NB4 (cell line): ENCODE results near the gene TSC1.

Experiments used
- DNase-seq: peaks from one replicate; pipeline ENCODE4 v3.0.0; 2010; ENCODE audit warnings: low read depth
- H3K4me3 ChIP-seq: one replicate; pipeline ENCODE4 v1.5.1; 2011; ENCODE audit warnings: mild to moderate bottlenecking, low read depth, low read length, moderate library complexity
- CTCF ChIP-seq: IDR thresholded peaks from one replicate; pipeline ENCODE4 v1.5.1; 2012; ENCODE audit warnings: low read depth, low read length
- MAX ChIP-seq: IDR thresholded peaks from 2 replicates; pipeline ENCODE4 v1.6.1; 2011; ENCODE audit warnings: low read depth, low read length
- MYC ChIP-seq: IDR thresholded peaks from 2 replicates; pipeline ENCODE4 v1.6.1; 2011; ENCODE audit warnings: low read depth, low read length
- POLR2A ChIP-seq: IDR thresholded peaks from 2 replicates; pipeline ENCODE4 v1.6.1; 2011; ENCODE audit warnings: mild to moderate bottlenecking; ENCODE audit not compliant: insufficient read length; ENCODE audit errors: extremely low read depth

The TSC1 gene

DNA sequence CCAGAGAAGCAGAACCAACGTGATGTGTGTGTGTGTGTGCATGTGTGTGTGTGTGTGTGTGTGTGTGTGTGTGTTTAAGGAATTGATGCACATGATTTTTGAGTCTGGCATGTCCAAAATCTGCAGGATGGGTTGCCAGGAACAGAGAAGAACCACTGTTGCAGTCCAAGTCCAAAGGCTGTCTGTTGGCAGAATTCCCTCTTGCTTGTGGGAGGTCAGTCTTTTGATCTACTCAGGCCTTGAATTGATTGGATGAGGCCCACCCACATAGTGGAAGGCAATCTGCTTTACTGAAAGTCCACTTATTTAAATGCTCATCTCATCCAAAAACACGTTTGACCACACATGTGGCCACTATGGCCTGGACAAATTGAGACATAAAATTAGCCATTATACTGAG lies 11.4 kb upstream of the TSC1 start:
- TF ChIP-seq POLR2A = no peak
- no peak overlapping the region for H3K4me3 ChIP-seq
- DNase-seq = no peak

- TF ChIP-seq POLR2A (no peak), MAX (no peak), MYC (no peak), CTCF (no peak)
- H3K4me3 ChIP-seq = no peak overlapping the region
Measured at GRCh38 chr9:132955123-132955522, 10.7 kb upstream of the TSC1 start.

GRCh38 chr9:132949709-132950108 lies 5.3 kb upstream of the TSC1 start:
- TF ChIP-seq MYC = no peak
- TF ChIP-seq CTCF = no peak
- no peak for TF ChIP-seq POLR2A
- TF ChIP-seq MAX = no peak
- no peak for DNase-seq

More at GRCh38 chr9:132955123-132955522, 10.7 kb upstream of the TSC1 start:
- no peak for DNase-seq

GRCh38 chr9:132948482-132949050 lies 4.2 kb upstream of the TSC1 start:
- no peak for TF ChIP-seq MYC
- no peak for TF ChIP-seq POLR2A
- no peak for TF ChIP-seq CTCF
- no peak for TF ChIP-seq MAX
- DNase-seq = no peak
- no peak overlapping the region for H3K4me3 ChIP-seq

More at GRCh38 chr9:132949709-132950108, 5.3 kb upstream of the TSC1 start:
- H3K4me3 ChIP-seq = no peak overlapping the region

DNA sequence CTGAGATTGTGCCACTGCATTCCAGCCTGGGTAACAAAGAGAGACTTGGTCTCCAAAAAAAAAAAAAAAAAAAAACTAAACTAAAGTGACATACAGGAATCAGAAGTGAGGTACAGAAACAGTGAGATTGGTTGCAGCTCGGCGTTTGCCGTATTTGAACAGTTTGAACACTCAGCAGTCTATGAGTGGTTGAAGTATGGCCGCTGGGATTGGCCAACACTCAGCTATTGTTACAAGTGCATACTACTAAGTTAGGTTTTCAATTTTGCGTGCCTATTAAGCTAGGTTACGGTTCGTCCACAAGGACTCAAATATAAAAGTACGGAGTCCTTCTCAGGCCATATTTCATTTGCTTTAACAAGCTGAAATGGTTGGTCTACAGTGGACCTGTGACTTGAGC lies 3.3 kb upstream of the TSC1 start:
- no peak for DNase-seq
- TF ChIP-seq CTCF (no peak), POLR2A (no peak), MAX (no peak), MYC (no peak)
- H3K4me3 ChIP-seq = no peak overlapping the region

GRCh38 chr9:132946631-132947295 lies 2.3 kb upstream of the TSC1 start:
- DNase-seq = no peak
- no peak for TF ChIP-seq POLR2A
- TF ChIP-seq MAX = no peak
- TF ChIP-seq MYC = no peak
- no peak for TF ChIP-seq CTCF
- no peak overlapping the region for H3K4me3 ChIP-seq
